ENCODE results near the gene CGB8. TPM values are rescaled to one million over a fixed set of nuclear protein-coding genes. Genes with fewer than 3 reads are reported as not detected.
"Not testable (repeated sequence)": the region's sequence is repeated elsewhere in the genome, so short reads cannot be mapped to it uniquely, and the experiment has no call there.

The CGB8 gene
- polyA plus RNA-seq, 2 of the 4 experiments (the other 2 are of a cell fraction): 0.63 to 2.7 TPM

GRCh38 chr19:49020342-49020741, 28.6 kb downstream of the CGB8 start:
- no peak overlapping the region for H3K4me3 ChIP-seq
- FAIRE-seq: no peak
- 95% methylated on average over 11 of the region's 11 CpGs for WGBS (ENCODE audit: missing lambda C conversion rate)
- no peak for DNase-seq (ENCODE audit: low read depth in 1 of 2, low spot score in 1 of 2)
- no peak overlapping the region for H3K4me2 ChIP-seq
- ChIA-PET CTCF (interaction anchor here (0.5 to 21.8 kb wide), 11 partner anchors 14 to 187 kb away, joined by 3 to 408 read pairs (median 6); partner anchors contain the start of genes GYS1, KCNA7, NTF4 and RUVBL2), POLR2A (interaction anchor here (1.3 kb wide), 1 partner anchor 148 kb away, joined by 3 read pairs; the partner anchor contains the start of gene PPP1R15A)
- no peak overlapping the region for H3K27ac ChIP-seq
- H3K4me1 ChIP-seq: peaks cover 14% of the 10 kb centered on the region; the same call in 2 of the 3 replicates
- TF ChIP-seq MAX (IDR thresholded peaks at IDR 0.05) (no peak), SMC3 (IDR thresholded peaks at IDR 0.05) (no peak), USF2 (IDR thresholded peaks at IDR 0.05) (no peak), RFX5 (IDR thresholded peaks at IDR 0.05) (no peak)
- peak in 1 of 2 experiments; percentile 1; a peak in 2 of 6 replicates for ATAC-seq
- H3K9me3 ChIP-seq: no peaks in the 10 kb centered on the region

- peak overlapping the region; percentile 47 for H3K4me3 ChIP-seq
- FAIRE-seq (no peak), DNase-seq (ENCODE audit: low read depth in 1 of 2, low spot score in 1 of 2) (peak; percentile 74 to 77), ATAC-seq (peak; percentile 52 to 73)
- ChIA-PET CTCF (interaction anchor here (0.6 to 21.8 kb wide), 16 partner anchors 10 to 392 kb away, joined by 3 to 408 read pairs (median 6); partner anchors contain the start of genes GYS1, KCNA7, NTF4 and RUVBL2), POLR2A (interaction anchor here (0.6 to 1.8 kb wide), 8 partner anchors 9 to 433 kb away, joined by 3 to 16 read pairs (median 4); partner anchors contain the start of genes CGB7, GYS1, LIN7B and RUVBL2)
- no peak for TF ChIP-seq EHF (CRISPR knock-in tag; IDR thresholded peaks at IDR 0.05)
- no peak for TF ChIP-seq NR3C1 (IDR thresholded peaks at IDR 0.05)
- TF ChIP-seq JUN (IDR thresholded peaks at IDR 0.05): peak in 1 of 2 experiments; percentile 42; a peak in 1 of 5 replicates
- no peak for TF ChIP-seq NFE2L2 (conservative IDR thresholded peaks at IDR 0.05; ENCODE audit: low read length)
- TF ChIP-seq, protein P1, sequence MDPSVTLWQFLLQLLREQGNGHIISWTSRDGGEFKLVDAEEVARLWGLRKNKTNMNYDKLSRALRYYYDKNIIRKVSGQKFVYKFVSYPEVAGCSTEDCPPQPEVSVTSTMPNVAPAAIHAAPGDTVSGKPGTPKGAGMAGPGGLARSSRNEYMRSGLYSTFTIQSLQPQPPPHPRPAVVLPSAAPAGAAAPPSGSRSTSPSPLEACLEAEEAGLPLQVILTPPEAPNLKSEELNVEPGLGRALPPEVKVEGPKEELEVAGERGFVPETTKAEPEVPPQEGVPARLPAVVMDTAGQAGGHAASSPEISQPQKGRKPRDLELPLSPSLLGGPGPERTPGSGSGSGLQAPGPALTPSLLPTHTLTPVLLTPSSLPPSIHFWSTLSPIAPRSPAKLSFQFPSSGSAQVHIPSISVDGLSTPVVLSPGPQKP (IDR thresholded peaks at IDR 0.05; ENCODE audit: low read depth, low read length): no peak
- peak in 1 of 2 experiments; percentile 27; a peak in 1 of 5 replicates for TF ChIP-seq RAD21 (conservative IDR thresholded peaks at IDR 0.05 in 1 of 2, IDR thresholded peaks at IDR 0.05 in 1 of 2)
- TF ChIP-seq, protein P2, sequence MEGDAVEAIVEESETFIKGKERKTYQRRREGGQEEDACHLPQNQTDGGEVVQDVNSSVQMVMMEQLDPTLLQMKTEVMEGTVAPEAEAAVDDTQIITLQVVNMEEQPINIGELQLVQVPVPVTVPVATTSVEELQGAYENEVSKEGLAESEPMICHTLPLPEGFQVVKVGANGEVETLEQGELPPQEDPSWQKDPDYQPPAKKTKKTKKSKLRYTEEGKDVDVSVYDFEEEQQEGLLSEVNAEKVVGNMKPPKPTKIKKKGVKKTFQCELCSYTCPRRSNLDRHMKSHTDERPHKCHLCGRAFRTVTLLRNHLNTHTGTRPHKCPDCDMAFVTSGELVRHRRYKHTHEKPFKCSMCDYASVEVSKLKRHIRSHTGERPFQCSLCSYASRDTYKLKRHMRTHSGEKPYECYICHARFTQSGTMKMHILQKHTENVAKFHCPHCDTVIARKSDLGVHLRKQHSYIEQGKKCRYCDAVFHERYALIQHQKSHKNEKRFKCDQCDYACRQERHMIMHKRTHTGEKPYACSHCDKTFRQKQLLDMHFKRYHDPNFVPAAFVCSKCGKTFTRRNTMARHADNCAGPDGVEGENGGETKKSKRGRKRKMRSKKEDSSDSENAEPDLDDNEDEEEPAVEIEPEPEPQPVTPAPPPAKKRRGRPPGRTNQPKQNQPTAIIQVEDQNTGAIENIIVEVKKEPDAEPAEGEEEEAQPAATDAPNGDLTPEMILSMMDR (IDR thresholded peaks at IDR 0.05): peak; percentile 44
- TF ChIP-seq, protein P3, sequence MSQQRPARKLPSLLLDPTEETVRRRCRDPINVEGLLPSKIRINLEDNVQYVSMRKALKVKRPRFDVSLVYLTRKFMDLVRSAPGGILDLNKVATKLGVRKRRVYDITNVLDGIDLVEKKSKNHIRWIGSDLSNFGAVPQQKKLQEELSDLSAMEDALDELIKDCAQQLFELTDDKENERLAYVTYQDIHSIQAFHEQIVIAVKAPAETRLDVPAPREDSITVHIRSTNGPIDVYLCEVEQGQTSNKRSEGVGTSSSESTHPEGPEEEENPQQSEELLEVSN (IDR thresholded peaks at IDR 0.05; ENCODE audit: borderline replicate concordance, low read depth): no peak
- TF ChIP-seq HOXB5 (CRISPR knock-in tag; IDR thresholded peaks at IDR 0.05): 0 out of 2 replicates have a peak, but pooled peaks have one; percentile 11
- TF ChIP-seq, protein P4, sequence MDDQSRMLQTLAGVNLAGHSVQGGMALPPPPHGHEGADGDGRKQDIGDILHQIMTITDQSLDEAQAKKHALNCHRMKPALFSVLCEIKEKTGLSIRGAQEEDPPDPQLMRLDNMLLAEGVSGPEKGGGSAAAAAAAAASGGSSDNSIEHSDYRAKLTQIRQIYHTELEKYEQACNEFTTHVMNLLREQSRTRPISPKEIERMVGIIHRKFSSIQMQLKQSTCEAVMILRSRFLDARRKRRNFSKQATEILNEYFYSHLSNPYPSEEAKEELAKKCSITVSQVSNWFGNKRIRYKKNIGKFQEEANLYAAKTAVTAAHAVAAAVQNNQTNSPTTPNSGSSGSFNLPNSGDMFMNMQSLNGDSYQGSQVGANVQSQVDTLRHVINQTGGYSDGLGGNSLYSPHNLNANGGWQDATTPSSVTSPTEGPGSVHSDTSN (IDR thresholded peaks at IDR 0.05): peak; percentile 18; the same call in 1 of the 2 replicates
- no peak for TF ChIP-seq HOXA7 (CRISPR knock-in tag; IDR thresholded peaks at IDR 0.05)
- TF ChIP-seq CHD2 (IDR thresholded peaks at IDR 0.05; ENCODE audit: low read length, partially characterized antibody): peak; percentile 49
- TF ChIP-seq REST (IDR thresholded peaks at IDR 0.05): 0 out of 2 replicates have a peak, but pooled peaks have one; percentile 17
- no peak for TF ChIP-seq FOSB (CRISPR knock-in tag; IDR thresholded peaks at IDR 0.05)
- peak overlapping the region; percentile 45 to 70; a peak in 5 of 6 replicates for H3K27ac ChIP-seq
- peak overlapping the region; percentile 79 for H3K4me2 ChIP-seq
- WGBS (ENCODE audit: missing lambda C conversion rate): 37% methylated on average over 17 of the region's 41 CpGs
- H3K9me3 ChIP-seq: no peaks in the 10 kb centered on the region
- peaks cover 14% of the 10 kb centered on the region; the same call in 2 of the 3 replicates for H3K4me1 ChIP-seq
Observed at GRCh38 chr19:49019242-49019932, 29.5 kb downstream of the CGB8 start.

DNA sequence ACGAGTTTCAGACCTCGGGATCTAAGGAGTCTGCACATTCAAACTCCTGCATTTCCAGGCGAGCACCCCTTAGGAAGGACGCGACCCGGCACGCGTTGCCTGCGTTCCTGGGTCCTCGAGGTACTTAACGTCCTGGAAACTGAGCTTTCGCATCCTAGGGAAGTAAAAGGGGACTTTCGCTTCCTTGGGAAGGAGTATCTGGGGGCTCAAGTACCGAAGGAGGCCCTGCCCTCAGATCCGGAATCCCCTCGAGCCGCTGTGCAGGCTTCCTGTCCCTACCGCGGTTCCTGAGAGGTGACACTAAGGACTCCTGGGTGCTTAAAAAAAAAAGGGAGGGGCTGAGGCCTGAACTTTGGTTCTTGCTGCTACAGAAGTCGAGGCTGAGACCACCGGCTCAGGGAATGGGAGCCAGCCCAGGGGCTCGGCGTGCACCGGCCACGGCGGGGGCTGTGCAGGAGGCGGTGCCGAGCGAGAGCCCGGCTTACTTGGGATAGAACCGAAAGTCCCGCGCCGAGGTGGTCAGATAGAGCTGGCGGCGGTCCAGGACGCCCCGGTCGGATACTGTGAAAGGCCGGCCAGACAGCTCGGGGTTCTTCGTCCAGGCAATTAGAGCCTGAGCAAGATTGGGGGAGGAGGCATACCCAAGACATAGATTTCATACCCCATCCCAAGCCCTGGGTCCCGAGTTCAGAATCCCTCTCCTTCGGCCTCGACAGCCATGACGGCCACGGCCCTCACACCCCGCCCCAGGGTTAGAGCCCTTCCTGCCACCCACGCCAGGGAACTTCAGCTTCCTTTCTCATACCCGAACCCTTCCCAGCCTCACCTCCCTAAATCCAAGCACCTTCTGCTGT, 30.3 kb downstream of the CGB8 start:
- H3K4me1 ChIP-seq: peaks cover 14% of the 10 kb centered on the region; the same call in 2 of the 3 replicates
- not testable (repeated sequence) for H3K4me3 ChIP-seq; H3K9me3 ChIP-seq; H3K27ac ChIP-seq; FAIRE-seq; DNase-seq (ENCODE audit: low read depth in 1 of 2, low spot score in 1 of 2)
- POLR2A ChIA-PET: interaction anchor here (0.6 to 1.8 kb wide), 8 partner anchors 9 to 434 kb away, joined by 3 to 16 read pairs (median 4); partner anchors contain the start of genes CGB7, GYS1, LIN7B and RUVBL2
- CTCF ChIA-PET: interaction anchor here (0.6 to 21.8 kb wide), 20 partner anchors 9 to 393 kb away, joined by 3 to 408 read pairs (median 6); partner anchors contain the start of genes GYS1, KCNA7, NTF4 and RUVBL2
- 87% methylated on average over 50 of the region's 50 CpGs for WGBS (ENCODE audit: missing lambda C conversion rate)
- H3K4me2 ChIP-seq: peak overlapping the region; percentile 79
- ATAC-seq: peak in 1 of 2 experiments; percentile 9; a peak in 2 of 6 replicates

All from A549 (cell line).